ACC112 (cell line): ENCODE results near the gene NPAS2.

Experiments used
- H2AFZ ChIP-seq: fragments of 200-600 bp; sonication (generic); one replicate; pipeline ENCODE4 v1.6.0; 2017; ENCODE audit warnings: antibody characterized with exemption, low read length; ENCODE audit not compliant: unreplicated experiment
- H3K27ac ChIP-seq: fragments of 200-600 bp; sonication (generic); 2 replicates; pipeline ENCODE4 v1.5.1; 2014; ENCODE audit warnings: low read depth, mild to moderate bottlenecking, antibody characterized with exemption, low read length, moderate library complexity
- H3K27me3 ChIP-seq: fragments of 200-600 bp; sonication (generic); 2 replicates; pipeline ENCODE4 v1.6.1; 2014; ENCODE audit warnings: mild to moderate bottlenecking, antibody characterized with exemption, low read length, moderate library complexity, mixed read lengths; ENCODE audit not compliant: insufficient read depth
- H3K36me3 ChIP-seq: fragments of 200-600 bp; sonication (generic); 2 replicates; pipeline ENCODE4 v1.6.1; 2016; ENCODE audit warnings: mild to moderate bottlenecking, antibody characterized with exemption, low read length, moderate library complexity, mixed read lengths; ENCODE audit not compliant: insufficient read depth
- H3K4me1 ChIP-seq: fragments of 200-600 bp; sonication (generic); one replicate; pipeline ENCODE4 v1.6.1; 2016; ENCODE audit warnings: low read length, mixed read lengths; ENCODE audit not compliant: insufficient read depth, unreplicated experiment, control insufficient read depth
- H3K4me3 ChIP-seq: fragments of 200-600 bp; sonication (generic); 2 replicates; pipeline ENCODE4 v1.5.1; 2014; ENCODE audit warnings: mild to moderate bottlenecking, low read depth, low read length
- H3K79me2 ChIP-seq: fragments of 200-600 bp; sonication (generic); one replicate; pipeline ENCODE4 v1.6.0; 2016; ENCODE audit warnings: low read length; ENCODE audit not compliant: control insufficient read depth, unreplicated experiment, insufficient read depth

The NPAS2 gene

GRCh38 chr2:101002562-101003277 lies 182.8 kb downstream of the NPAS2 start:
- Histone ChIP-seq H3K27me3 (no peaks in the 10 kb centered on the region), H2AFZ (peak overlapping the region; percentile 62)

GRCh38 chr2:101003278-101003775 lies 183.4 kb downstream of the NPAS2 start:
- peaks cover 58% of the 10 kb centered on the region for H3K36me3 ChIP-seq

More at GRCh38 chr2:101002562-101003277, 182.8 kb downstream of the NPAS2 start:
- H3K79me2 ChIP-seq = peaks cover 46% of the 10 kb centered on the region
- peaks cover 22% of the 10 kb centered on the region for H3K4me1 ChIP-seq
- H3K4me3 ChIP-seq = peak overlapping the region; percentile 83
- H3K36me3 ChIP-seq = peaks cover 52% of the 10 kb centered on the region
- H3K27ac ChIP-seq = peak overlapping the region; percentile 80

GRCh38 chr2:101004620-101005325 lies 184.8 kb downstream of the NPAS2 start:
- H3K36me3 ChIP-seq = peaks cover 64% of the 10 kb centered on the region
- H3K27ac ChIP-seq = peak overlapping the region; percentile 21; the same call in 1 of the 2 replicates
- H3K4me3 ChIP-seq = peak overlapping the region; percentile 83
- no peak overlapping the region for H2AFZ ChIP-seq
- H3K79me2 ChIP-seq = peaks cover 49% of the 10 kb centered on the region
- peaks cover 25% of the 10 kb centered on the region for H3K4me1 ChIP-seq
- no peaks in the 10 kb centered on the region for H3K27me3 ChIP-seq

More at GRCh38 chr2:101003278-101003775, 183.4 kb downstream of the NPAS2 start:
- H3K27me3 ChIP-seq = no peaks in the 10 kb centered on the region
- H2AFZ ChIP-seq = no peak overlapping the region
- peak overlapping the region; percentile 80 for H3K27ac ChIP-seq
- H3K4me3 ChIP-seq = peak overlapping the region; percentile 83
- peaks cover 25% of the 10 kb centered on the region for H3K4me1 ChIP-seq
- H3K79me2 ChIP-seq = peaks cover 49% of the 10 kb centered on the region

- 0 out of 2 replicates have a peak overlapping the region, but pooled peaks have one; percentile 7 for H3K4me3 ChIP-seq
- peaks cover 49% of the 10 kb centered on the region for H3K79me2 ChIP-seq
- H2AFZ ChIP-seq = no peak overlapping the region
- H3K4me1 ChIP-seq = peaks cover 25% of the 10 kb centered on the region
- no peaks in the 10 kb centered on the region for H3K27me3 ChIP-seq
- 0 out of 2 replicates have a peak overlapping the region, but pooled peaks have one; percentile 13 for H3K27ac ChIP-seq
- H3K36me3 ChIP-seq = peaks cover 66% of the 10 kb centered on the region
These were observed 186.3 kb downstream of the NPAS2 start for GRCh38 chr2:101006065-101006715.

DNA sequence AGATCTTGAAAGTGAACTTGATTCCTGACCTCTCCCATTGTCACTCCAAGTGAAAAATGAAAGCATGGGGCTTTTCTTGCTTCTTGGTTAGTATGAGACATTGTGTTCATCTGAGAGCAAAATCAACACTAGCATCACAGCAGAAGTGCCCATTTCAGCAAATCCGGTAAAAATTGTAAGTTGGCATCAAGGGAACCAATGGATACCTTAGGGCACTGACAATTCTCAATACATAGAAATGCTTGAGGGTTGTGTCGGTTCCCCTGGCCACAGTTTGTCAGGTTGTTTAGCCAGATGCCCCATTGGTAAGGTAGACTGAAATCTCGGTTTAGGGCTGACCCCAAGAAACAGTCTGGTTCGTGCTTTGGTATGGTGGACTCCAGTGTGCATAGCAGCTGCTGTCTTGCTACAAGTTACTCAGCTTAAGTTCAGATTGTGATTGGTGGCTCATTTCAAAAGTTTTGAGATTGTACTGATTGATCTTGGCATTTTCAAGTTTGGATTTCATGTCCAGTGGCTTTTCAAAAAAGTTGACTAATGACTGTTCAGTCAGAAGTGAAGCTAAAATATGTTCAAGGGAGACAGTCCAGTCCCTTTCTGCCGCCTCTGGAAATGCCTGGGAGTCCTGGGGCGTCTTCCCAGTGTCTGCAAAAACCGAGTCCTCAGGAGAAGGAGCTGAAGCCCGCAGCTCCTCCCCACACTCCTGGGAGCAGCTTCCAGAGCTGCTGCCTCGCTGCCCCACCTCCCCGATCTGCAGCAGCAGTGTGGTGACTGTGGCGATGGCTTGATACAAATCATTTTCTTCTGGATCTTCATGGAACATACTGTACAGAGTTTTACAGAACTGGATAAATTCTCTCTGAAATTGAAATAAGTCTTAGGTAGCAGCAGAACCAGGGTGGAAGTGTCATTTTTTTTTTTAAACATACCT lies 187.7 kb downstream of the NPAS2 start:
- Histone ChIP-seq H2AFZ (no peak overlapping the region), H3K36me3 (peaks cover 65% of the 10 kb centered on the region), H3K27ac (no peak overlapping the region), H3K27me3 (no peaks in the 10 kb centered on the region), H3K4me1 (peaks cover 25% of the 10 kb centered on the region), H3K4me3 (no peak overlapping the region), H3K79me2 (peaks cover 43% of the 10 kb centered on the region)

GRCh38 chr2:101011152-101011551 lies 191.2 kb downstream of the NPAS2 start:
- peaks cover 3% of the 10 kb centered on the region for H3K4me1 ChIP-seq
- no peaks in the 10 kb centered on the region for H3K27me3 ChIP-seq
- H3K79me2 ChIP-seq = peaks cover 9% of the 10 kb centered on the region
- no peak overlapping the region for H2AFZ ChIP-seq
- peak overlapping the region; percentile 14; the same call in 1 of the 2 replicates for H3K27ac ChIP-seq
- H3K36me3 ChIP-seq = peaks cover 52% of the 10 kb centered on the region
- H3K4me3 ChIP-seq = no peak overlapping the region

- Histone ChIP-seq H3K27me3 (no peaks in the 10 kb centered on the region), H3K27ac (peak overlapping the region; percentile 14), H2AFZ (no peak overlapping the region), H3K4me3 (no peak overlapping the region), H3K4me1 (peaks cover 3% of the 10 kb centered on the region), H3K36me3 (peaks cover 42% of the 10 kb centered on the region), H3K79me2 (peaks cover 4% of the 10 kb centered on the region)
These were observed 192.2 kb downstream of the NPAS2 start for GRCh38 chr2:101012054-101012705.

DNA sequence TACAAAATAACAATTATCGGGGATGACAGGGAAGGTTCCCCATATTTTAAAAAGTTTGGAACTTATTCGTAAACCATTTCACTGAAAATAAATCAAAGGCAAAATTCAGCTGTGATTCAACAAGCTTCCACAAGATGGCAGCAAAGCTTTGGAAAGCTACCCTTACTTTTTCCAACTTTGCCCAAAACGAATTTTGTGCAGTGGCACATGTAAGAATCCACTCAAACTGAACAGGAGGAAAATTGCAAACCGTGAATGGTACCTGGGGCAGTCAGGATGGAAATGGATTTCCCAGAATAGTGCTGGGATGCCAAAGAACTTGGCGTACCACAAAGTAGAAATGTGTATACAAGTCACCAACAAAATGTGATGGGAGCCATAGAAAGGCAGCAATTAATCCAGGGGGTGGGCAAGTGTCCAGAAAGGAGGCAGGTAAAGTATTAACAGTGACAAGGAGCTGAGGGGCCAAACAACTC lies 192.8 kb downstream of the NPAS2 start:
- Histone ChIP-seq H3K27ac (peak overlapping the region; percentile 14), H3K4me3 (no peak overlapping the region), H3K79me2 (peaks cover 4% of the 10 kb centered on the region), H3K4me1 (peaks cover 3% of the 10 kb centered on the region), H3K27me3 (no peaks in the 10 kb centered on the region), H2AFZ (no peak overlapping the region), H3K36me3 (peaks cover 36% of the 10 kb centered on the region)

DNA sequence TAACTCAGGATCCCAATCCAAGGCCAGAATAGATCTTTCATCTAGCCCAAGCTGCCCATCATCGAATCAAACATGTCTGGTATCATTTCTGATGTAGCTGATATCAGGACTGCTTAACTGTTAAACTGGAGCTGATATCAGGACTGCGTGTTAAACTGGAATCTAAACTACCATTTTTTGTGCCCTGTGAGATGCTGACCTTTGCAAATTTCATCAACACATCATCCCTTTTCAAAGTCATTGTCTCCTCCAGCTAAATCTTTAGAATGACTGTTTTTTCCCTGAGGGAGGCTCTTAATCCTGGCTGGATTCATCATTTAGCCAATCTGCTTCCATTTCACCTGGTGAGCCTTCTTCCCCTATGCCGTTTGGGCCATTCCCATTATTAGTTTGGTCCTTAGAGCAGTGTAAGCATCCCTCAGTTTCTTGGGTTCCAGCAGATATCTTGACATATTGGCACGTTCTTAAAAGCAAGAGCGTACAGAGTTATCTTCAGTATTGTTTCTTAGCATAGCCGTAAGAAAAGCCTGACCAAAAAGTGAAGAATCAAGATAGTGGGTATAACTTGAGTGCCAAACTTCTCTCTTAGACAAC lies 194.4 kb downstream of the NPAS2 start:
- no peak overlapping the region for H2AFZ ChIP-seq
- no peak overlapping the region for H3K4me3 ChIP-seq
- no peaks in the 10 kb centered on the region for H3K27me3 ChIP-seq
- H3K79me2 ChIP-seq = no peaks in the 10 kb centered on the region
- peaks cover 36% of the 10 kb centered on the region for H3K36me3 ChIP-seq
- H3K27ac ChIP-seq = no peak overlapping the region
- H3K4me1 ChIP-seq = no peaks in the 10 kb centered on the region
